ENCODE data around the gene GATAD2A. TPM values are rescaled to one million over a fixed set of nuclear protein-coding genes. Genes with fewer than 3 reads are reported as not detected.

GATAD2A gene
- polyA plus RNA-seq, 1 donor (not counting 4 experiments of a cell fraction or from before 2014, with no cell fraction given), result 28.4 TPM

DNA sequence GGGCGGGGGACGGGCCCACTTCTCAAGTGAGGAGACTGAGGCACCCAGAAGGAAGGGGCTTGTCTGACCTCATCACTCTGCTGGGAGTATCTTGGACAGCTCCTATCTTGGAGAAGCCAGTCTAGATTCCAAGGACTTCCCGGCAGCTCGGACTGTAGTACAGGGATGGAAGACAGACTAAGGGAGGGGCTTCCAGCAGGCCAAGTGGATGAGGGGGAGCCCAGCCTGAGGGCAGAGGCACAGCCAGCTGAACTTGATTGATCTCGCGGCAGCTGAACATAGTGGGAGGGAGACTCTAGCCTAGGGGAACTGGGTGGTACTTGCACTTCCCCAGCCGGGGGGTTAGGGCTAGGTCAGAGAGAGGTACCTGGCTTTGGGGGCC lies 133.3 kb downstream of the GATAD2A start:
- Histone ChIP-seq H2AFZ (ENCODE audit: control insufficient read depth, low read length) (no peak overlapping the region), H3K9ac (ENCODE audit: control insufficient read depth, extremely low read depth, insufficient read depth, low read length) (no peak overlapping the region), H3K27ac (ENCODE audit: control insufficient read depth, insufficient read depth, low read length) (no peak overlapping the region), H3K79me2 (ENCODE audit: control insufficient read depth, insufficient read depth, low read length) (no peaks in the 10 kb centered on the region), H3K36me3 (ENCODE audit: control insufficient read depth in 2 of 2, extremely low read depth in 1 of 2, insufficient read depth in 2 of 2, low read length in 2 of 2) (no peaks in the 10 kb centered on the region), H3K4me2 (ENCODE audit: control insufficient read depth, extremely low read depth, insufficient read depth, low read depth, low read length) (peak overlapping the region; percentile 64), H4K20me1 (ENCODE audit: control insufficient read depth, extremely low read depth, insufficient read depth, low read length) (no peaks in the 10 kb centered on the region), H3K27me3 (ENCODE audit: control insufficient read depth, extremely low read depth, insufficient read depth, low read length) (peaks cover 37% of the 10 kb centered on the region), H3K4me3 (ENCODE audit: control insufficient read depth in 2 of 3, extremely low read depth in 1 of 3, insufficient read depth in 2 of 3, low read depth in 1 of 3, low read length in 3 of 3) (peak overlapping the region in 1 of 3 experiments; percentile 37), H3K9me3 (ENCODE audit: control insufficient read depth, low read depth, low read length) (no peaks in the 10 kb centered on the region), H3K4me1 (ENCODE audit: control insufficient read depth, extremely low read depth, insufficient read depth, low read length) (peaks cover 8% of the 10 kb centered on the region), H3K9me1 (ENCODE audit: control insufficient read depth, extremely low read depth, insufficient read depth, low read length) (no peaks in the 10 kb centered on the region)
- FAIRE-seq, result no peak
- dilution Hi-C loops (cut with MboI; ENCODE audit: extremely low pct_ligation_motif_present, low sequenced_read_pairs), result no loop called here
- TF ChIP-seq EZH2 (IDR thresholded peaks at IDR 0.05; ENCODE audit: low read length), result peak; percentile 13
- TF ChIP-seq, protein P1, sequence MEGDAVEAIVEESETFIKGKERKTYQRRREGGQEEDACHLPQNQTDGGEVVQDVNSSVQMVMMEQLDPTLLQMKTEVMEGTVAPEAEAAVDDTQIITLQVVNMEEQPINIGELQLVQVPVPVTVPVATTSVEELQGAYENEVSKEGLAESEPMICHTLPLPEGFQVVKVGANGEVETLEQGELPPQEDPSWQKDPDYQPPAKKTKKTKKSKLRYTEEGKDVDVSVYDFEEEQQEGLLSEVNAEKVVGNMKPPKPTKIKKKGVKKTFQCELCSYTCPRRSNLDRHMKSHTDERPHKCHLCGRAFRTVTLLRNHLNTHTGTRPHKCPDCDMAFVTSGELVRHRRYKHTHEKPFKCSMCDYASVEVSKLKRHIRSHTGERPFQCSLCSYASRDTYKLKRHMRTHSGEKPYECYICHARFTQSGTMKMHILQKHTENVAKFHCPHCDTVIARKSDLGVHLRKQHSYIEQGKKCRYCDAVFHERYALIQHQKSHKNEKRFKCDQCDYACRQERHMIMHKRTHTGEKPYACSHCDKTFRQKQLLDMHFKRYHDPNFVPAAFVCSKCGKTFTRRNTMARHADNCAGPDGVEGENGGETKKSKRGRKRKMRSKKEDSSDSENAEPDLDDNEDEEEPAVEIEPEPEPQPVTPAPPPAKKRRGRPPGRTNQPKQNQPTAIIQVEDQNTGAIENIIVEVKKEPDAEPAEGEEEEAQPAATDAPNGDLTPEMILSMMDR (optimal IDR thresholded peaks at IDR 0.05 in 1 of 3, IDR thresholded peaks at IDR 0.05 in 1 of 3, conservative IDR thresholded peaks at IDR 0.05 in 1 of 3; ENCODE audit: extremely low read depth in 1 of 3, insufficient read depth in 2 of 3, low read length in 3 of 3), result no peak
- no peak for DNase-seq (ENCODE audit: low read depth, low spot score)

DNA sequence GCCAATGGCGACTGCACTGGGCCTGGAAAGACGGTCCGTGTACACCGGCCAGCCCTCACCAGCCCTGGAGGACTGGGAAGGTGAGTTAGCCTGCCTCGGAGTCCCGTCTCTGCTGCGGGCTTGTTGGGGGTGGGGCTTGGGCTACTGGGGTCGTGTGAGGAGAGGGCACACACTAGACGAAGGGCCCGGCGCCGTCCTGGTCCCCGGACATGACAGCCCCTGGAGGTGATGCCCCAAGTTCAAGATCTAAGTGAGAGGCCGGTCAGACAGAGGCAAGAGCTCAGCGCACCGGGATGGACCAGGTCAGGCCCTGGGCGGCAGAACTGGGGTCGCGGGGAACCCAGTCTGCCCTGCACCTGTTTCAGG lies 134.2 kb downstream of the GATAD2A start:
- no peak for DNase-seq (ENCODE audit: low read depth, low spot score)
- Histone ChIP-seq H3K27me3 (ENCODE audit: control insufficient read depth, extremely low read depth, insufficient read depth, low read length) (peaks cover 37% of the 10 kb centered on the region), H3K4me2 (ENCODE audit: control insufficient read depth, extremely low read depth, insufficient read depth, low read depth, low read length) (no peak overlapping the region), H3K9me1 (ENCODE audit: control insufficient read depth, extremely low read depth, insufficient read depth, low read length) (no peaks in the 10 kb centered on the region), H3K9me3 (ENCODE audit: control insufficient read depth, low read depth, low read length) (no peaks in the 10 kb centered on the region), H3K4me1 (ENCODE audit: control insufficient read depth, extremely low read depth, insufficient read depth, low read length) (peaks cover 8% of the 10 kb centered on the region), H3K4me3 (ENCODE audit: control insufficient read depth in 2 of 3, extremely low read depth in 1 of 3, insufficient read depth in 2 of 3, low read depth in 1 of 3, low read length in 3 of 3) (no peak overlapping the region), H4K20me1 (ENCODE audit: control insufficient read depth, extremely low read depth, insufficient read depth, low read length) (no peaks in the 10 kb centered on the region), H2AFZ (ENCODE audit: control insufficient read depth, low read length) (no peak overlapping the region), H3K9ac (ENCODE audit: control insufficient read depth, extremely low read depth, insufficient read depth, low read length) (no peak overlapping the region), H3K79me2 (ENCODE audit: control insufficient read depth, insufficient read depth, low read length) (no peaks in the 10 kb centered on the region), H3K36me3 (ENCODE audit: control insufficient read depth in 2 of 2, extremely low read depth in 1 of 2, insufficient read depth in 2 of 2, low read length in 2 of 2) (no peaks in the 10 kb centered on the region), H3K27ac (ENCODE audit: control insufficient read depth, insufficient read depth, low read length) (no peak overlapping the region)
- dilution Hi-C loops (cut with MboI; ENCODE audit: extremely low pct_ligation_motif_present, low sequenced_read_pairs), result no loop called here
- FAIRE-seq, result no peak
- TF ChIP-seq, protein P1 (optimal IDR thresholded peaks at IDR 0.05 in 1 of 3, IDR thresholded peaks at IDR 0.05 in 1 of 3, conservative IDR thresholded peaks at IDR 0.05 in 1 of 3; ENCODE audit: extremely low read depth in 1 of 3, insufficient read depth in 2 of 3, low read length in 3 of 3), result no peak
- no peak for TF ChIP-seq EZH2 (IDR thresholded peaks at IDR 0.05; ENCODE audit: low read length)
